Measurements from ENCODE around the gene FOXN4.

The FOXN4 gene

GRCh38 chr12:109286652-109287051 lies 22.4 kb downstream of the FOXN4 start:
- TF ChIP-seq CTCF (conservative IDR thresholded peaks at IDR 0.05; ENCODE audit: low read depth, low read length), result no peak
- no peak for DNase-seq (ENCODE audit: low read depth)
- no peak overlapping the region for H3K4me3 ChIP-seq (ENCODE audit: low read length)

- no peak for DNase-seq (ENCODE audit: low read depth)
- no peak for TF ChIP-seq CTCF (conservative IDR thresholded peaks at IDR 0.05; ENCODE audit: low read depth, low read length)
- H3K4me3 ChIP-seq (ENCODE audit: low read length), result no peak overlapping the region
Measured at GRCh38 chr12:109286252-109286651, 22.8 kb downstream of the FOXN4 start.

DNA sequence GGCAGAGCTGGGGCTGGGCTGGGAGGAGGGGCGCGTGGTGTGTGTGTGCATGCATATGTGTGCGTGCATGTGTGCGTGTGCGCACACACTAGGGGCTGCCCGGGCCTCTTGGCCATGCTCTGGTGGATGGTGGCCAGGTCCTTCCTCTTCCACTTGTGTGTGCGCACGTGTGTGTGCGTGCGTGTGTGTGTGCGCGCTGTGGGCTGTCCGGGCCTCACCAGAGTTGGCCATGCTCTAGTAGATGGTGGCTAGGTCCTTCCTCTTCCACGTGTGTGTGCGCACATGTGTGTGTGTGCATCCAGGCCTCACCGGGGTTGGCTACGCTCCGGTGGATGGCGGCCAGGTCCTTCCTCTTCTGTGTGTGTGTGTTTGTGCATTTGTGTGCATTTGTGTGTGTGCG lies 24.7 kb downstream of the FOXN4 start:
- no peak for DNase-seq (ENCODE audit: low read depth)
- no peak overlapping the region for H3K4me3 ChIP-seq (ENCODE audit: low read length)
- no peak for TF ChIP-seq CTCF (conservative IDR thresholded peaks at IDR 0.05; ENCODE audit: low read depth, low read length)

DNA sequence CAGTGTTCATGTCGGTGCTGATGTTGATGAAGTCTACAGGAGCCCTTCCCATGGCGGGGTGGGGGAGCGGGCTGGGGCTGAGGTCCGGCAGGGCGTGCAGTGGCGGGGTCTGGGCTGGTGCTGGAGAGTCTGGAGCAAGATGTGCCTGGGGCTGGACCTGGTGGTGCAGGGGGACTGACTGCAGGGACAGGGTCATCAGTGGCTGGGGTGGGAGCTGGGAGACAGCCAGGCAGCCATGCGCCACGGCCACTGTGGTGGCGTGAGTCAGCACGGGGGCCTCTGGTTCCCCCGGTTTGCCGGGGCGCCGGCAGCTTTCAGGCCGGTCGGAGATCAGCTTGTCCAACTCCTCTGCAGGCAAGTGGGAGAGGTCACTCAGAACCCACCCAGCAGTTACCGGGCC lies 27.6 kb downstream of the FOXN4 start:
- no peak for DNase-seq (ENCODE audit: low read depth)
- no peak for TF ChIP-seq CTCF (conservative IDR thresholded peaks at IDR 0.05; ENCODE audit: low read depth, low read length)
- no peak overlapping the region for H3K4me3 ChIP-seq (ENCODE audit: low read length)

DNA sequence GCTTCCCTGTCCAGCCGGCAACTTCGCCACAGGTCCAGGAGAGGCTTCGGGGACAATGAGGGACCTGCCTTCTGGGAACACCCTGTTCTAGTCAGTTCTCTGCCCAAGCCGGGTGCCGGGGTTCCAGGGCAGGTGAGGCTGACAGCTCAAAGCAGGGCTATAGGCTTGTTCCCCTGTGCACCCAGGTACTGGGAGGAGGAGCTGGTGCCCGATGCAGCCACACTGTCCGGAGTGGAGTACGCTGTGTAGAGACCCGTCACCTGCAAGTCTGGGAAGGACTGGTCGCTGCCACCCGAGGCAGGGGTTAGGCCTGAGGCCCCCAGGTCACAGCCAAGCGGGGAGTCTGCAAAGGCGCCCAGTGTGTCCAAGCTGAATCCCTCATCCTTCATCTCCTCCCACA lies 29.6 kb downstream of the FOXN4 start:
- H3K4me3 ChIP-seq (ENCODE audit: low read length), result no peak overlapping the region
- DNase-seq (ENCODE audit: low read depth), result no peak
- no peak for TF ChIP-seq CTCF (conservative IDR thresholded peaks at IDR 0.05; ENCODE audit: low read depth, low read length)

DNA sequence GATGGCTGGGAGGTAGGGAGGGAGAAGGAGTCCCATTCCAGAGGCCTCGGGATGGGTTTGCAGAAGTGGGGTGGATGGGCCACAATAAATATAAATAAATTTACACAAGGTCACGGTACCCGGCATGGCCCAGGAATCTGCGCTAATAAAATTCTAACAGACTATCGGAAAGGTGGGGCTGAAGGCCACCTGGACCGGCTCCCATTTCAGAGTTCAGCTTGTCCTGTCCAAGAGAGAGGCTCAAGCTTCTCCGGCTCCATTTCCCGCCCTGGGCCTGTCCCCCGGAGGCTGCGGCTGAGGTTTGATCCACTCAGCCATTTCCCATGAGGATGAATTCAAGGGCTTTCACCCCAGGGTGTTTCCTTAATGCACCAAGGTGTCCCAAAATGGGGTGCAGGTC lies 30.2 kb downstream of the FOXN4 start:
- no peak for TF ChIP-seq CTCF (conservative IDR thresholded peaks at IDR 0.05; ENCODE audit: low read depth, low read length)
- no peak for DNase-seq (ENCODE audit: low read depth)

GRCh38 chr12:109277899-109278762 lies 31.0 kb downstream of the FOXN4 start:
- DNase-seq (ENCODE audit: low read depth), result no peak
- H3K4me3 ChIP-seq (ENCODE audit: low read length), result no peak overlapping the region
- TF ChIP-seq CTCF (conservative IDR thresholded peaks at IDR 0.05; ENCODE audit: low read depth, low read length), result no peak

More for the DNA sequence above, 30.2 kb downstream of the FOXN4 start:
- H3K4me3 ChIP-seq (ENCODE audit: low read length), result no peak overlapping the region
